Ramos (cell line): Measurements from ENCODE around the gene GALNTL6.

Experiments
- in situ Hi-C: fragments of 300-500 bp; cut with MboI; formaldehyde crosslinking; loops from one replicate; pipeline ENCODE4 v1.14.3; 2022; ENCODE audit warnings: low sequenced_read_pairs; ENCODE audit not compliant: unreplicated experiment

GALNTL6 gene

DNA sequence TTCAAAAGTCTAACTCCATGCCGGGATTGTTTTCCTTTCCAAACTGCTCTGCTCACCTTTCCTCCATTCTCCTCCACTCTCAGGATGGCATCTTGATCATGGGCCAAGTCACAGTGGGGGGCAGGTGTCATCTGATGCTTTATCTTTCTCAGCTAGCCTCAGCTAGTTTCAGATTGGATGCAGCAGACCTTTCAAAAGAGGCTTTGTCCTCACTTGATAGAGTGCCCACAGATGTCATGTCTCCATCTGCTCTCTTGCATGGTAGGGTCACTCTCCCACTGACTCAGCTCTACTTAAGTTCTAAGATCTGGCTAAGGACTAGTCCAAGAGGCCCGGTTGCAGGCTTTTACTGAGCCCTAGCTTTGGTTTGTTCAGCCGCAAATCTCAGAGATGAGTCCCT lies 1013.7 kb downstream of the GALNTL6 start:
- in situ Hi-C loops: no loop called here

DNA sequence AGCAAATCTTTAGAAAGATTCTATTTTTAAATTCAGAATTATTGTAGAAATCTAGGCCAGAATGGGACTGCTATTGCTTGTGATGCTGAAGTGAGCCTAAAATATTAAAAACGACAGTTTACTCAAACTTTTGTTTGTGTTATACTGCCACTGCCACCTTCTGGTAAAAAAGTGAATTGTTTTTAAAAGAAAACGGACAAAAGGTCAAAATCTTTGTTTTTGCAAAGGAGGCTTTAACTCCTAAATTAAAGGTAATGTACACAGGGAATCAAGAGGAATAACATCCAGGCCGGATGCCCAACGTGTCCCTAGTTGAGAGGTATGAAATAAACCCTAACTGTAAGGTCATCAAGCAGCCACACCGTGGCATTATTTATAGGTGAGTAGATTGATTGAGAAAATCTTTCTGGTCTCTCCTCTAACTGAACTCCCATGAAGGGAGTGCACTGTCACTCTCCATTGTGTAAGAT lies 1017.1 kb downstream of the GALNTL6 start:
- in situ Hi-C loops: no loop called here

DNA sequence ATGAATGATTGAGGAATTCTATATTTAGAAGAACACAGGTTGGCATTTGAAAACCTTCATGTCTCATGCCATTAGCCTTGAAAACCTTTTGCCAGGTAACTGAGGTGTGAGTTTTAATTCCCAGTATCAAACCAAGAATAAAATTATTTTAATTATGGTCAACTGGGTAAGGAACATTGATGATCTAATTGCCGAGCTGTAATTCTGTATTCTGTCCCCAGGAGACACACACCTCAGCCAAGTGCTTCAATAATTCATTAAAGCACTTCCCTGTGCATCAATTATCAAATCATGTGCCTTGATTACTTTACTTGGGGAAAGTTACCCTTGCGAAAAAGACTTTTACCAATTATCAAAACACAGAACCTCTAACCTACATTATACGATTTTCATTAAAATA lies 1023.5 kb downstream of the GALNTL6 start:
- in situ Hi-C loops: no loop called here

DNA sequence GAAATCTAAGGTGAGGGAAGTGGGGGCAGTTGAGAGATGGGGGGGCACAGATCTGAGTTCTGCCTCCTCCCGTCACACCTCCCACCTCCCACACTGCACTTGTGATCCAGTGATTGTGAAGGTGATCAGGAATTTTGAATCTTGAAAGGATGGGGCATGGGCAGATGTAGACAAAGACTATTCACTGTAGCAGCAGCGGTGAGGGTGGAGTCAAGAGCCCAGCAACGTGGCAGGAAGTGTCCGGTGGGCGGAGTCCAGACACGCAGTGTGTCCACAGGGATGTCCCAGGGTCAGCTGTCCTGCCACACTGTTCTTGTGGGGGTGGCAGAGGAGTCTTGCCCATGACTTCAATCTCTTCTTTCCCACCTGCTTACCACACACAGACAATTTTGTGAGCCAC lies 1024.9 kb downstream of the GALNTL6 start:
- in situ Hi-C loops: no loop called here

DNA sequence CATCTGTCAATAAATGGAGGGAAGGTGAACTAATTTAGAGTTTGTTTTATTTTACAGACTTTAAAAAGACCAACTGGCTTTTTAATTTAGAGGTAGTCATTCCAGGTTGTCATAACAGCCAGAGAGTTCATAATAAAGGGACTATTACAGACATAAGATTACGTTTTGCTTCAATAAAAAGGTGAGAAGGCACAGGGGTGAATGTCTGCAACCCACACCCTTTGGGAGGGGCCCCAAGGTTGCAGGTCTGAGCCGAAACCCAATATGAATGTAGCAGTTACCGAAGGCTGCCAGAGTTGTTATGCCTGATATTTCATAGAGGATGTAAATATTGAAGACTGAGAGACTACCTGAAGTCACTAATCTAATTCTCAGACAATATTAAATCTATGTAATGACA lies 1025.7 kb downstream of the GALNTL6 start:
- in situ Hi-C loops: no loop called here

DNA sequence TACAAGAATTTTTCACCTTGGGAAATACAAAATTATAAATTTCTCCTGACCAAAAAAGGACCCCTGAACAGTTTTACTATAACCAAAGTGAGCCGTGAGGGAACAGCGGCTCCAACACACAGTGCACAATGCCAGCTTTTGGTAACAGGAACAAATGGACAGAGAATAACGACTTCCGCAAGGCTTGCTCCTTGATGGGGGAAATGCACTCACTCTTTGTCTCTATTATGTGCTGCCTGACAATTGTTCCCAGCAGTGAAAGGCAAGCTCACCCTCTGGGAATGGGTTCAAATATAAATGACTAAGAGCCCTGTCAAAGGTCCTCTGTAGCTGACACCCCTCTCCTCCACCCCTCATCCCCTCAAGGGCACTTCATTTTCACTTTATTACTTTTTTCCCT lies 1029.6 kb downstream of the GALNTL6 start:
- in situ Hi-C loops: no loop called here

DNA sequence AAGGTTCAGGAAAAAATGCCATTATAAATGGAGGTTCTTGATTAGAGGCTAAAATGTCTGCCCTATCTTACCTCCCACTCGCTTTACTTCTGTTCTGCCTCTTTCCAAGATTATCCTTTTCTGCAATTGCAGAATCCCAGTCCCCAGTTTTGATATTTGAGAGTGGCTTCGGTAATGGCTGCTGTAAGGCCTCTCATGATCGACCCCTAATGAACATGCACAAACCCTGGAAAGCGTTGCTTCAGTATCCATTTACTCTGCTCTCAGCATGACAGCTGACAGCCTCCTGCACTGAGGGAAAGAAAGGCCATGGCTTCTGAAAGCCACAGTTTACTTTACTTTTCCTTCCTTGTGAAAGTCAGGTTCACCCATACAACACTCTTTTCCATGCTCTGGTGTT lies 1030.0 kb downstream of the GALNTL6 start:
- in situ Hi-C loops: no loop called here

DNA sequence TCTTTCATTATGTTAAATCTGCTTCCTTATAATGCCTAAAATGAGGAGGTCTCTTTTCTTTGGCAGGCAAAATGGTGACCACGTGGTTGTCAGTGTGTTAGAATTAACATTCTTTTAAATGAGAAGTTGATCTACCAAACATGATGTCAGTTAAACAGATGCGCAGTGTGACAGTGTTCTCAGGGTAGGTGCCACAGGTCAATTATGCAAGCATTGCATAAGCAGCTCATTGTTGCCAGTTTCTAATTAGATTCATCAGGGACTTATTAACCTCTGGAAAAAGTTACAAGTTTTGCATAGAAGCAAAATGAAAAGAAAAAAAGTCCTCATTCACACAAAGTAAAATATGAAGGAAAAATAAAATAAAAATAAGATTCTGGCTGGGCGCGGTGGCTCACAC lies 1031.4 kb downstream of the GALNTL6 start:
- in situ Hi-C loops: no loop called here

DNA sequence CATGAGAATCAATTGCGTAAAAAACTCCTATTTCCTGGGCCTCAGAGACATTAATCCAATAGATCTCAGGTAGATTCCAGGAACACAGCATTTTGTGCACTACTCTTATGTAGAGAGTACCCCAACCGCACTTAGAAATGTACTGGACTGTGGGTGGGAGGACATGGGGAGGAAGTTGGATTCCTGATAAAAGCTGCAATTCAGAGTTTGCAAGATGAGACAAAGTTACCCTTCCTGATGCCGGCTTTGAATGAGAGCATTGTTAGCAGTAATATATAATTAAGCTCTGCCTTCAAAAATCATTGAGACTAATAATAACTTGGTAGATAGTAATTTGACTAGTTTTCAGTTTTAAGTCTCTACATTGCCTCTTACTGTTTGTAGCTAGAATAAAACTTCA lies 1032.1 kb downstream of the GALNTL6 start:
- in situ Hi-C loops: no loop called here

DNA sequence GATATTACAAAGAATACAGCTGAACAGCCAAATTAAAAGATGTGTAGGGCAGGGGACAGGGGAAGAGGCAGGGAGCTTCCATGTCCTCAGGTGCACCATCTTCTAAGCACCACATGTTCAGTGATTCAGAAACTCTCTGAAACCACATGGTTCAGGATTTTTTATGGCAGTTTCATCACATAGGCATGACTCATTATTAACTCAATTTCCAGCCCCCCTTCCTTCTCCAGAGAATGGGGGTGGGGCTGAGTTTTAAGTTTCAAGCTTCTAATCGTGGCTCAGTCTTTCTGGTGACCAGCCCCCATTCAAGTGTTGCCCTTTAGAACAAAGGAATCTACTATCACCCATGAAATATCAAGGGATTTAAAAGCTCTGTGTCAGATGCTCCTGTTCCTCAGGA lies 1037.6 kb downstream of the GALNTL6 start:
- in situ Hi-C loops: no loop called here

DNA sequence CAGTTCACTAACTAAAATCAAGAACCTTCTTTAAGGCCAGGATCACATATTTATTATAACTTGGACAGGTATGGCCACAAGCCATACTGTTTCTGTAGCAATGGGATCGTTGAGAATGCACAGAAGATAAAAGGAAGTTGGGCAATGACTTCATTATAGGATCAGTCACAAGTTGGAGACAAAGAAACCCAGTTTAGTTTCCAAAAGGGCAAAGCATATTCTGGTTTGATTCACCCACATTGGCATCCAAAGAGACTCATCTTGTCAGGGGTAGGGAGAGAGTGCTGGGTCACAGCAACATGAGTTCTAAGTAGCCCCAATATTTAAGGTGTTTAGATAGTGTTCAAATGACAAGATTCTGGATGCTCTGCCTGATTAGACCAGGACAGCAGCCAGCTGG lies 1038.3 kb downstream of the GALNTL6 start:
- in situ Hi-C loops: no loop called here

DNA sequence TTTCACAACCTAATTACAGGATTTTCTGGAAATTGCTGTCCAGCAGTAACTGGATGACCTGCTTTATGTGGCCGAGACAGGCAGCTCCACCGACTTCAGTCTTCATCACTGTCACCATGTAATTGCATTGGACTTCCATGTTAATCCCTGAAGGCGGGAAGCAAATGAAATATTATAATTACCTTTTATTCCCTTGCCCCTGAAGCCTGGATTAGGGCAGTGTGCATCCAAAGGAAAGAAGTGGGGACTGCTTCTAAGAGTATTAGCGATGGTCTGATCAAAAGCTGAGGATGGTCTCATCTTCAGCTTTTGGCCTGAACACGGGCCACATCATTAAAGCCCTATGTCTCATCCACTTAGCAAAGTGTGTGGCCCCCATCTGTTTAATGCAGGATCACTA lies 1043.8 kb downstream of the GALNTL6 start:
- in situ Hi-C loops: no loop called here

DNA sequence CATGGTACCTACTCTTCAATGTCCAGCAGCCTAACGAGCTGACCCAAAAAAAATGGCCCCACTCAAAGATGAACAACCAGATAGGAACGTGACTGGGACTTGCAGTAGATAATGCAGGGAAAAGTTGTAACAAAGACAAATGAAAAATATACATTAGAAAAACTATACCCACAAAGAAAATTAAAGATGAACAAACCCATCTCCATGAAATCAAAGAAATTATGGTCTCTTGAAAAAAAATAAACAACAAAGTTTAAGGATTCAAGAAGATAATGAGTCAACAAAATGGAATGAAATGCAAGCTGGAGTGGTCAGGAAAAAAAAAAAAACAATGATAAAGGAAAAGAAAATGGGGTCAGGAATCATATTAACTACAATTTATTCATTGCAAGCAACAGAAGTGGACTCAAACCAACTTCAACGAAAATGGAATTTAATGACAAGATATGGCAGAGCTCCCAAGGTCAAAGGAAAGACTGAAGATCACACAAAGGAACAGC lies 1045.6 kb downstream of the GALNTL6 start:
- in situ Hi-C loops: no loop called here

DNA sequence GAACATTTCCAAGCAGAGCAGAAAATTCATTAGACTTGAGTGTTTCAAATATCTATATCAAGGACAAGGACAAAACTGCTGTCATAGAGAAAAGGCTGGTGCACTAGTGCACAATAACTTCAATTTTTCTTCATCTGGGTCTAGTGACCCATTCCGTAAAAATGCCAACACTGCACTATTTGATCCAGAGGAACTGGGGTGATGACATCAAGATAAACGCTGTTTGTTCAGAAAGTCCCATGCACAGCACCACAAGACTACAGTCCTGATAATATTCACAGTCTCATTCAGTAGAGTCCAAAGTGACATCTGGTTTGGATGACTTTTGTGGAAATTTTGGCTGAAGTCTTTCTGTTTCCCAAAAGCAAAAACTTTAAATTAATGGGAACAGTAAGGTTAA lies 1051.9 kb downstream of the GALNTL6 start:
- in situ Hi-C loops: no loop called here

DNA sequence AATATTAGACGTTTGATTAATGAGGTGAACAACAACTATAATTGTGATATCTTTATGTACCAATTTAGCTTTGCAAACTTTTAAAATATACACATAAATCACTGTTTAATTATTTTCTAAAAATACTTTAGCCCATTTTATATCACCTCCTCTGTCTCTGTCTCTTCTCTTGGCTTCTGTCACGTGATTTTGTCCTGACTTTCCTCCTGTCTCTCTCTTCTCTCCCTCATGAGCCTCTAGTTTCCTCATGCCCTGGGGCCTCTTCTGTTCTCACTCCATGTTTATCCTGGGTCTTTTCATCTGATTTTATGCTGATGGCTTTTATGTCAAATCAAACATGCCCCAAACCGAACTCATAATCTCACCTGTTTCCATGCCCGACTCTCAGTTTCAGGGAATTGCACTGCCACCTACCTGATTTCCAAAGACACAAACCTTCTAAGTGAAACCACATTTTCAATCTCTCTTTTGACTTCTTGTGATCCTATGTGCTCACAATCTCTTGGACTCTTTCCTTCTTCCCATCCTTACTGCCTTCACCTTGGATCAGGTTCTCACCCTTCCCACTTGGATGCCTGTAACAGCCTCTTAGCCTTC lies 1052.4 kb downstream of the GALNTL6 start:
- in situ Hi-C loops: no loop called here

DNA sequence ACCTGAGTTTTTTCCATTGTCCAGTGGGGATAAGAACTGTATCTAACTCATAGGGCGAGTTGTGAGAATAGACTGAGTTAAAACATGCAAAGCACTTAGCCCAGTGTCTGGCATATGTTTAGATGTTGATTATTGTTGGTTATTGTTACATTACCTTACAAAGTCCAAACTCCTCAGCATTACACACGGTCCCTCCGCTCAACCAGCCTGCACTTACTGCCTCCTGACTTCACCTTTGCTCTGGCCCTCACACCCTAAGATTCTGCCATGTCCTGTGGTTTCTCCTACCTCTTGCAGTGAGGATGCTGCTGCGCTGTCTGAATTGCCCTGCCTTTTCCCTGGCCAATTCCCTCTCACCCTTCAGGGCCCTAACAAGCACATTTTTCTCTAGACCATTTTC lies 1053.2 kb downstream of the GALNTL6 start:
- in situ Hi-C loops: no loop called here

DNA sequence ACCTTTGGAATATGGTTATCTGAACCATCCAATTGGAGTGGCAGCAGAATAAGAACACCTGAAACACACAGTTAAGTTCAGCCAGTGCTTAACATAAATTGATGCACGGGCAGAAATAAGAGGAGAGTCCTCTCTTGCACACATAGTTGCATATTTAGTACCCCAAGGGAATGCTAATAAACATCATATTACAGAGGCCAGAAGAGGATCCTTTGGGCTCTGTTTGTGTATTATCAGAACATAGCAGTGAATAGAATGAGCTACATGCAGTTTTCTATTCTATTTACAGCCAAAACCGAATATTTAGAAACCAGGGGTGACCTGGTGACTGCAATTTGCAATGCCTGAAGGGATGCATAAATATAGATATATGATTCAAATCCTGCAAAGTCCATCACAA lies 1054.6 kb downstream of the GALNTL6 start:
- in situ Hi-C loops: no loop called here

DNA sequence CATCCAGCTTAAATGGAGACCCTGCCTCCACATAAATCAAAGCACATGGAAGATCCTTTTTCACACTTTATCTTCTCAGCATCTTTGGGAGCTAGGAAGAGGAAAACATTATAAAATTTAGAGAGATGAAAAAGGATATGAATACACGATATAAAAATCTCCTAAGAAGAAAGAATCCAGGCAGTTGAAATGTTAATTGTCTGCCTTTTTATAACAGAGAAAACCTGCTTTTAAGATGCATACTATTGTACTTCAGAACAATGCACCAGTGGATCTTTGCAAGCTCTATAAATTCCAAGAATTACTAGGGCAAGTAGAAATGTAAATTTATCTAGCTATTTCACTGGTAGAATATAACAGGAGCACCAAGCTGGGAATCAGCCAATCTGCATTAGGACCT lies 1055.1 kb downstream of the GALNTL6 start:
- in situ Hi-C loops: no loop called here

DNA sequence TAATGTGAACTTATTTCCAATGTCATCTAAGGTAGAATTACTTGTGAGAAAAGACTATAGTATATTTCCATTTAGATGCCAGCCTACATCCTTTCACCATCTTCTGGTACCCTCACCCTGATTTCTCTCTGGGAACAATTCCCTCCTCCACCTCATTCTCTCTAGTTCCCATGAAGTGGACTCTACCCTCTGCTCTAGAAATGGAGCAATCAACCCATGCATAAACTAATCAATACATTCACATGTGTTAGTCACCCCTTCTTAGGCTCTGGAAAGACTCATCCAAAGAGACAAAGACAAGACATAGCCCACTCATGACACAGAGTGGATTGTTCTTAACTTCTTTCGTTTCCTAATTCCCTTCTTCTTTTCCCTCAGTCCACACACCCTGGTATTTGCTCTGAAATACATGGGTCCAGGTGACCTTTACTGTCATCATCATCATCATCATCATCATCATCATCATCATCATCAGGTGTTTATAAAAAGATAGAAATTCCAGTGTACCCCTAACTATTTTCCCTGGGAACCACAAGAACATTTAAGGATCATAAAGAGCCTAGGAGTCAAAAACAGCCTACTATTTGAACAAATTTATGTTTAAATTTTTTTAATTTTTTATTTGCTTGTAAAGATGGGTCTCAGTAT lies 1056.5 kb downstream of the GALNTL6 start:
- in situ Hi-C loops: no loop called here

DNA sequence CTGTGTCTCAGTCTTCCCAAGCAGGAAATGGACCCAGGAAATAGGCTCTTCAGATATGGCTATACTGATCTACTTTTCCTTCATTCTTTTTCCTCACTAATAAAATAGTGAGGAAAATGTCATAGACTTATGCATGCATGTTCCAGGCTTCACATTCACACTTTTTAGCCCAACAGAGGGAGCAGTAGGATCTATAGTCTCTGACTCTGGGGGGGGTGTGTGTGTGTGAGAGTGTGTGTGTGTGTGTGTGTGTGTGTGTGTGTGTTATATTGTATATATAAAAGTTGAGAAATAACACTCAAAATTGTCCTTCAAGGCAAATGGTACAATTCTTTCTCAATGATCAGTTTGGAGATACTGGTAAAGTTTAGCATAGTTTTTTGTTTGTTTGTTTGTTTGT lies 1058.2 kb downstream of the GALNTL6 start:
- in situ Hi-C loops: no loop called here

DNA sequence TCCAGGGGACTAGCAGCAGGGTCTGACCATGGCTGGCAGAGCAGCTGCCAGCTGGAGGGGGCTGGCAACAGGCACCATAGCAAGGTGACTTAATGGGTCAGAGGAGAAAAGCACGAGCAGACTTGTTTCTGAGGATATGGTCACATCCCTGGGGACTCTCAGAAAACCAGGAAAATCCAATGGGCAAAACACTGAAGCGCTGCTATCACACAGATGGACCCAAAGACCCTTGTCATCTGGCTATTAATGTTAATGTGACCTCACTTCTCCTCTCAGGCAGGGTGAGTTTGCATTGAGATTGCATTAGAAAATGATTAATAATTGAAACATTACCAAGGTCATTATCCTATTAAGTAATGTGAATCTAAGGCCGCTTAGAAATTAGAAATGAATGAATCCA lies 1061.7 kb downstream of the GALNTL6 start:
- in situ Hi-C loops: no loop called here

DNA sequence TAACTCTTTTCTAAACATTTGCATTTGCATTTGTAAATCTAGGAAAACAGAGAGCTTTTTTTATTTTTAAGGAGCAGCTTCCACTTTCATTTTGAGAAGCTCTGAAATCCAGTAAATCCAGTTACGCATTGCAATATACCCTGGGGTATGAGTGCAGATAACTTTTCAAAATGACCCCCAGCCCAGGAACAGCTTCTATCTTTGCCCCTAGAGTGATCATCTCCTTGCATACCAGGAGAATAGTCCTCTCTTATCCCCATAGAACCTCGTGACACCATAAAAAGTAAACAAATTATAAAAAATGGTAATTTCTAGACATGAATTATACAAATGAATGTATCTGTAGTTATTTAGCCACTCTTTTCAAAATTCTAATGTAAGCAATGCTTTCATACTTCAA lies 1063.2 kb downstream of the GALNTL6 start:
- in situ Hi-C loops: no loop called here
